ENCODE data around the gene DSCAML1.

GRCh38 chr11:117691218-117691514, 105.8 kb downstream of the DSCAML1 start:
- no peak for TF ChIP-seq CTCF (IDR thresholded peaks at IDR 0.05 in 2 of 3, conservative IDR thresholded peaks at IDR 0.05 in 1 of 3; ENCODE audit: control insufficient read depth in 2 of 3, extremely low read depth in 1 of 3, insufficient read depth in 1 of 3, low read depth in 3 of 3, low read length in 3 of 3)
- no peak for TF ChIP-seq RAD51 (IDR thresholded peaks at IDR 0.05)
- TF ChIP-seq CBX3 (IDR thresholded peaks at IDR 0.05; ENCODE audit: borderline replicate concordance, low read depth): no peak

Data from GM12878 (cell line).